Transverse colon (tissue), 4 donors: ENCODE data around the gene SLC24A3.

ENCODE experiments used
- CTCF ChIP-seq, 5 experiments: fragments of 200-600 bp in 3 of 5; fragments of 450-650 bp in 2 of 5; sonication (generic) in 3 of 5; IDR thresholded peaks; 1 replicate in 2 of 5; 2 replicates in 3 of 5; pipeline ENCODE4 v1.5.1; 2016 to 2017; ENCODE audit warnings: antibody characterized with exemption in 5 of 5, inconsistent platforms in 3 of 5, mild to moderate bottlenecking in 2 of 5, moderate library complexity in 1 of 5
- EP300 ChIP-seq: sonication (generic); formaldehyde crosslinking; IDR thresholded peaks from one replicate; pipeline ENCODE4 v1.6.1; 2017; ENCODE audit warnings: antibody characterized with exemption, low read depth
- POLR2A ChIP-seq: fragments of 450-650 bp; IDR thresholded peaks from one replicate; pipeline ENCODE4 v1.6.1; 2016; ENCODE audit warnings: antibody characterized with exemption, mild to moderate bottlenecking, moderate library complexity
- POLR2AphosphoS5 ChIP-seq, 3 donors: sonication (generic); formaldehyde crosslinking; IDR thresholded peaks; one replicate each; pipeline ENCODE4 v1.6.1; 2016; ENCODE audit warnings: antibody characterized with exemption in 3 of 3

GRCh38 chr20:19449051-19449450 is 236.6 kb downstream of the SLC24A3 start:
- no peak for TF ChIP-seq CTCF (IDR thresholded peaks at IDR 0.05)
- TF ChIP-seq EP300: no peak
- no peak for TF ChIP-seq POLR2AphosphoS5 (IDR thresholded peaks at IDR 0.05)
- TF ChIP-seq POLR2A: no peak
